Measurements from ENCODE around the gene ZBTB7B.

Gene ZBTB7B

GRCh38 chr1:155062702-155063411 lies 60.3 kb downstream of the ZBTB7B start:
- DNase-seq = peak; percentile 33

GRCh38 chr1:155063550-155064110 lies 61.0 kb downstream of the ZBTB7B start, which contains the start of gene EFNA4:
TSS of gene EFNA4 (plus strand) at chr1:155063740. CDS start at chr1:155063824, 84 bp downstream.
- DNase-seq = peak; percentile 86

GRCh38 chr1:155064111-155064831 lies 61.7 kb downstream of the ZBTB7B start:
- peak; percentile 27 for DNase-seq

GRCh38 chr1:155064832-155065429 lies 62.3 kb downstream of the ZBTB7B start:
- DNase-seq = no peak

GRCh38 chr1:155066777-155067176 lies 64.2 kb downstream of the ZBTB7B start:
- DNase-seq = no peak

Data from EL (cell line).